IPS-18c (cell line): ENCODE measurements around the gene RPP21.
A peak's percentile ranks its signal among the peaks of the same experiment; 100 is the strongest.
"Not testable (repeated sequence)": the region's sequence is repeated elsewhere in the genome, so short reads cannot be mapped to it uniquely, and the experiment has no call there.

Experiments
- H3K4me3 ChIP-seq: 2 replicates; pipeline ENCODE4 v1.7.0; 2013; ENCODE audit warnings: low read depth, mild to moderate bottlenecking, low read length, moderate library complexity; ENCODE audit not compliant: insufficient read depth
- H3K9me3 ChIP-seq: one replicate; pipeline ENCODE4 v1.6.1; 2013; ENCODE audit warnings: mild to moderate bottlenecking, low read length, moderate library complexity; ENCODE audit not compliant: control insufficient read depth, insufficient read depth

Gene RPP21

DNA sequence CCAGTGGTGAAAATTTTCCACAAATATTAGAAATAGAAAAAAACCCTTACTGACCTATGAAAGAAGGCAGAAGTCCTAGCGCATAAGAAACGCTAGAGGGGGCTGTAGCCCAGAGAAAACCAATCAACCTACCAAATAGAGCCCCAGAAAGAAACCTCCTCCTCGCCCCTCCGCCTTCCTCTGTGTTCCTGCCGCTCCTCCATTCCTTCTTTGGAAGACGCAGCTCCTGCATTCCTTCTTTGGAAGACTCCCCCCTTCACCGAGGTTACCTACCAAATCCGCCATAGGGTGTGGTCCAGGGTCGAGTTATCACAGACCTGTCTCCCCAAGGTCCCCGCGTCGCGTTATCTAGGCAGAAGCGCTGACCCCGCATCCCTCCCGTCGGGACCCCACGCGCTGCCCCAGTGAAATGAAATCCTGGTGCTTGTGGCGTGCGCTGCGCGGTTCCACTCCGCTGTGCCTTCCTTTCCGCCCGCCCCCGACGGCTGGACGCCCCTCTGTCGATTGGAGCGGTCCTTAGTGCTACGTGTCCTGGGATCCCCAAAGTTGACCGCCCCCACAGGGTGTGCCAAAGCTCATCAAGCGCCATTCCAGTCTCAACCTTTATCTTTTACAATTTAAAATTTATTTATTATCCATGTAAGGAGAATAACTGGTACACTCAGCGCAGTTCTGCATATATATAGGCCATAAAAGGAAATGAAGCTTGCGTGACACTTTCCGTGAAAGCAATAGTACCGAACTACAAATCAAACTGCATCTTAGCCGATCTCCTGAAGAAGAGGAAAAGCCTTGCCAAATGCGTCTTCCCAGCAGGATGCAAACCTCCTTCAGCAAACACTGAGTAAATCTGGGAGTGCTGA lies 13.0 kb downstream of the RPP21 start:
- Histone ChIP-seq H3K4me3 (peak overlapping the region; percentile 62), H3K9me3 (no peaks in the 10 kb centered on the region)

DNA sequence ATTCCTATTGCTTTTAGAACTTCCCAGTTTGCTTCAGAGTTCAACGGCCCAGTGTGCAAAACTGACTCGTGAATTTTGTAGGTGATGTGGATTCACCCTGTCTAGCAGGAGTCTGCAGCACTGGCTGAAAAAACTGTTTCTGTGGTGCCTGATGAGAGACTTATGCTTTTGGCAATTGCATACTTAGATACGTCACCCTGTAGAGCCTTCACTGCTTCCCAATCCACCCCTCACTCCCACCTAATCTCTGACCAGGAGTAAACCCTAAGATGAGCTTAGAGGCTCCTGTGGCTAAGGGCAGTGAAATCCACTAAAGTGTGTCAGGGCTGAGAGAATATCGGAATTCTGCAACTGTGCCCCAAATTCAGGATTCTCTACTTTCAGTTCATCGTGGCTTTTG lies 14.3 kb downstream of the RPP21 start:
- no peak overlapping the region for H3K4me3 ChIP-seq
- H3K9me3 ChIP-seq: no peaks in the 10 kb centered on the region

DNA sequence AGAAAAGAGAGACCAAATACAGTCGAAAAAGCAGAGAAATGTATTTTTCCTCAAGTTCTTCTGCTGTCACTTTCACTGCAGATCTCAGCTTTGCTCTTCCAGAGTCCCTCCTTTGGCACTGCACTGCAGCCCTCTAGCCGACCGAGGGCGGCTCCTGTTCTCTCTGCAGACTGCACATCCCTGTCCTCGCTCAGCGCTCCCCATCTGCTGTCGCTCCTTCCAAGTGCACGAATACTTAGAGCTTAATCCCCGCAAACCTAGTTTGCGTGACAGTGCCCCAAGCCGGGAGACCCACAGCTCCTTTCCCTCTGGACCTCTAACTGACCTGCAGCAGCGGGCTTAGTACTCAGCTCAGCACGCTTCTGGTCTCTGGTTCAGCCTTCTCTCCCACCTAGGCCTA lies 15.2 kb downstream of the RPP21 start:
- no peak overlapping the region for H3K4me3 ChIP-seq

DNA sequence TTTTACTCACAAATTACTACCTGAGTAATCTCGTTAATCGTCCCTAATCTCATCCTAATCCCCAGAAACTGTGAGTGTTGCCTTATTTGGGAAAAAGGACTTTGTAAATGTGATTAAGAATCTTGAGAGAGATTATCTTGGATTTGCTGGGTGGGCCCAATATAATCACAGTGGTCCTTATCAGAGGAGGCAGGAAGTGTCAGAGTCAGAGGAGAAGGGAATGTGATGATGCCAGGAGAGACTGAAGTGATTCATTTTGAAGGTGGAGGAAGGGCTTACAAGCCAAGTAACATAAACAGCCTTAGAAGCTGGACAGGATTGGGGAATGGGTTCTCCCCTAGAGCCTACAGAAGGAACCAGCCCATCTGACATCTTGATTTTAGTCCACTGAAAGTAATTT lies 16.7 kb downstream of the RPP21 start:
- Histone ChIP-seq H3K9me3 (no peaks in the 10 kb centered on the region), H3K4me3 (no peak overlapping the region)

More for the DNA sequence above, 15.2 kb downstream of the RPP21 start:
- H3K9me3 ChIP-seq: no peaks in the 10 kb centered on the region

DNA sequence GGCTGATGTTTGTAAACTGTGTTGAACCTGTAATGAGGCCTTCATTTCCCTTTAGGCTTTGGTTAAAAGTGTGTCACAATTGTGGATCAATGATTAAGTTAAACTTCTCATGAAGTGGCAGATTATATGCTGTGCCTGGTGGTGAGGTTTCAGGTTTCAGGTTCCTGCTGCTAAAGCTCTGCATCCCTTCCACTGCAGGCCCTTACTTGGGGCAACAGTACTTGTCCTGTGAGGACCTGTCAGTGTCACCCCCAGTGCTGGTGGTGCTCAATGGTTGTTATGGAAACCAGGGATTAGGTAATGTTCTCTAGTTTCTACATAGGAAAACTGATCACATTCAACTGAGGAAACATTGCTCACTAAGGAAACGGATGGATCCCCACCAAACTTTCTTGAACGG lies 18.5 kb downstream of the RPP21 start:
- Histone ChIP-seq H3K4me3 (no peak overlapping the region), H3K9me3 (no peaks in the 10 kb centered on the region)

DNA sequence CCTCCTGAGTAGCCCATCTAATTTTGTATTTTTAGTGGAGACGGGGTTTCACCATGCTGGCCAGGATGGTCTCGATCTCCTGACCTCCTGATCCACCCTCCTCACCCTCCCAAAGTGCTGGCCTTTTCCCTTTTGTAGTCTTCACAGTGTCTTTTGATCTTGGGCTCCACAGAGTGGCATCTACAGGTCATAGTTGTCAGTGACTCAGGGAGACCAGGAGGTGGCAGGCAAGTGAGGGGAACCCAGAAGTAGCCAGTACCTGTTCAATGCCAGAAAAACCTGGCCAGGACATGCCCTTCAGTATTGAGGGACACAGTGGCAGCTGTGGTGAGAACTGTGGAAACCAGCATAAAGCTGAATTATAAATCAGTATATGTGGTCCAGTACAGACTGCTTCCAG lies 19.6 kb downstream of the RPP21 start:
- Histone ChIP-seq H3K9me3 (no peaks in the 10 kb centered on the region), H3K4me3 (no peak overlapping the region)

DNA sequence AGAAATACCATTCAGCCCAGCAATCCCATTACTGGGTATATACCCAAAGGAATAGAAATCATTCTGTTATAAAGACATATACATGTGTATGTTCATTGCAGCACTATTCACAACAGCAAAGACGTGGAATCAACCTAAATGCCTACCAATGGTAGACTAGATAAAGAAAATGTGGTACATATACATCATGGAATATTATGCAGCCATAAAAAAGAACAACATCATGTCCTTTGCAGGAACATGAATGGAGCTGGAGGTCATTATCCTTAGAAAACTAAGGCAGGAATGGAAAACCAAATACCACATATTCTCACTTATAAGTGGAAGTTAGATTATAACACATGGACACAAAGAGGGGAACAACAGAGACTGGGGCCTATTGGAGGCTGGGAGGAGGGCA lies 24.3 kb downstream of the RPP21 start:
- not testable (repeated sequence) for H3K9me3 ChIP-seq, H3K4me3 ChIP-seq

DNA sequence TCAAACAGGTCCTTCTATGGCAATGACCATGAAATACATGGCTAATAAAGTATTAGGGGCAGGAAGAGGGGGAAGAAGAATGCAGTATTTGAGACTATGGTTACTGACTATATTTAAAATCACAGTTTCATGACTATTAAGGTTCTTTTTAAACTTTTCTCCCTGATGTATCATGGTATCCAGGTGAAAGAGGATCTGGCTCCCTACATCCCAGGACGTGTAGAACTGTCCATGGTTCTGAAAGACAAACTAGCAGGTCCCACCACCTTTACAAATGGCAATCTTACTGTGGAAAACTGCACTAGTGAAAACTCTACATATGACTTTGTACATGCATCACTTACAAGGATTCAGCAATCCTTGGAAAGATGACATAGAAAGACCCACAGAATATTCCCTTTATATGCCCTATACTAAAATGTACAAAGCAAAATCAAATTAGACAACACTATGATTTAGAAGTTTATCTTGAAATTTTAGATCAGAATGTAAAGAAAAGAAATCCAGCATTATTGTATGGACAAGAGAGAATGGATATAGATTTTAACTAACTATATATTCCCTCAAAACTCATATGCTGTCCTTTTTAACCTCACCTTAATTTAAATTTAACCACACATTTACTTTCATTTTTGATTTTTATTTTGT lies 33.5 kb downstream of the RPP21 start:
- no peaks in the 10 kb centered on the region for H3K9me3 ChIP-seq
- no peak overlapping the region for H3K4me3 ChIP-seq

DNA sequence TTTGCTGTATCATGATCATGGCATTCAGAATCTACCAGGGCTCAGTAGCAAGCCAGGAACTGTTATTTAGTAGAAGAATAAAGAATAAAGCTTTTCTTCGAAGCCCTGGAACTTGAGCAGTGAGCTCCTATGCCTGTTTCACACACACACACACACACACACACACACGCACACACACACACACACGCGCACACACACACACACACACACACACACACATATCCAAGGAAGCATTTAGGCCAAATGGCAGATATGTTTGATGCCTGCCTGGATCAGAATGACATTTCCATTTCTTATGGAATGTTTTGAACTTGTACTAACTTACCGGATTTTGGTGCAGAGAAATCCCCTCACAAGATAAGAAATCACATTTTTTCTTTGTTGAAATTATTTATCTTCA lies 35.5 kb downstream of the RPP21 start:
- Histone ChIP-seq H3K9me3 (no peaks in the 10 kb centered on the region), H3K4me3 (no peak overlapping the region)

DNA sequence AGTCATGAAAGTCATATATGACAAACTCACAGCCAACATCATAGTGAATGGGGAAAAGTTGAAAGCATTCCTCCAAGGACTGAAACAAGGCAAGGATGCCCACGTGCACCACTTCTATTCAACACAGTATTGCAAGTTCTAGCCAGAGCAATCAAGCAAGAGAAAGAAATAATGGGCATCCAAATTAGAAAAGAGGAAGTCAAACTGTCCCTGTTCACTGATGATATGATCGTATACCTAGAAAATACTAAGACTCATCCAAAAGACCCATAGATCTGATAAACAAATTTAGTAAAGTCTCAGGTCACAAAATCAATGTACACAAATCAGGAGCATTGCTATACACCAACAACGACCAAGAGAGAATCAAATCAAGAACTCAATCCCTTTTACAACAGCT lies 41.2 kb downstream of the RPP21 start:
- Histone ChIP-seq H3K4me3 (no peak overlapping the region), H3K9me3 (no peaks in the 10 kb centered on the region)

DNA sequence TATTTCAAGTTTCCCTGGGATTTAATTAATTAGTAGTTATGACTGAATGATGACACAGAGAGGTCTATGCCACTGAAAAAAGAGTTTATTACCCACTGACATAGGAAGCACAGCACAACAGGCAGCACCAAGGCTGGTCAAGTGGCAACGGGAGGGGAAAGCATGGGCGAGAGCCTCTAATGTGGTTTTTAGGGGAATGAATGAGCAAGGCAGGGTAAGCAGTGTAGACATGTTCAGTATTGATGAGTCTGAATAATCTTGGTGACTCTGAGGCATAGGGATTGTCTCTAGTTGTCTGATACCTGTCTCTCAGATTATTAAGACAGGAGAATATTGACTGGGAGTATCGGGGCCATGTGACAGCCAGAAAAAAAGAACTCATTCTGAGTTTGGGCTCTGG lies 46.3 kb downstream of the RPP21 start:
- no peak overlapping the region for H3K4me3 ChIP-seq
- H3K9me3 ChIP-seq: no peaks in the 10 kb centered on the region

DNA sequence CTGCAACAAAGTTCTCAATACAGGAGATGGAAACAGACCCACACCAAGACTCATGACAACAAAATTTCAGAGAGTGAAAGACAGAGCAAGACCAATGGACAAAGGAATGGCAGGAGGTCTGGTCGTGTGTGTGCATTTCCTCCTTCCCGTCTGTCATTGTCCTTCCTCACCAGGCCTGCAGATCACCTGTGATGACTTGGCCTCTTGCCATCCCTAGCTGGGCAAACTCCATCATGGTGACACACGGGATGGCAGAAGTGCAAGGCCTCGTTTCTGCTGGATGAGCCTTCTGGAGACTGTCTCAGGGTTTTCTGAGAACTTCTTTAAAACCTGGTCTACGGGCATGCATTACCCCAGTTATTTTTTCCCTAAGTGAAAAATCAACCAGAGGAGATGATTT lies 49.2 kb downstream of the RPP21 start:
- no peak overlapping the region for H3K4me3 ChIP-seq
- H3K9me3 ChIP-seq: no peaks in the 10 kb centered on the region
